SH-SY5Y (cell line): ENCODE results near the gene RND3.

Experiments
- GATA2 ChIP-seq: IDR thresholded peaks from 2 replicates; pipeline ENCODE4 v1.6.1; 2011; ENCODE audit warnings: mild to moderate bottlenecking, low read depth, low read length
- GATA3 ChIP-seq: IDR thresholded peaks from 2 replicates; pipeline ENCODE4 v1.6.1; 2011; ENCODE audit warnings: low read depth, mild to moderate bottlenecking, low read length, moderate library complexity

DNA sequence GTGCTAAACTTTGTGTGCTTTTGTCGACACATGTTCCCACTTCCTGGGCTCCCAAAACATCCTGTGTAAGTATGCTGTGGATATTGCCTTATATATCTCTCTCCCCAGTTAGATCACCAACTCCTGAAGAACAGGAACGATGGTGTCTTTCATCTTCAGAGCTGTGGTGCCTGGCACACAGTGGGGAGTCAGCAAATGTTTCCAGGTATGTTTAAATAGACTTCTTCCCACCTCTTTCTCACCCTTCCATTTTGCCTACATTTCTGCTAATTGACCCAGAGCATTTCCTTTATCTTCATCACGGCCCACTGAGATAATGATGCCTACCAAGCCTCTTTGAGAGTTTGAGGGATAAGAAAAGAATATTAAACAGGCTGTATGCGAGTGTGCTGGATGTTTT lies 60.7 kb downstream of the RND3 start:
- TF ChIP-seq GATA2 (no peak), GATA3 (no peak)
